Activated CD8-positive, alpha-beta T cell treated with anti-CD3 and anti-CD28 coated beads for 36 hours (primary cell): ENCODE results near the gene PACSIN1. TPM values are rescaled to one million over a fixed set of nuclear protein-coding genes. Genes with fewer than 3 reads are reported as not detected.
"Not testable (repeated sequence)": the region's sequence is repeated elsewhere in the genome, so short reads cannot be mapped to it uniquely, and the experiment has no call there.

Source experiments
- ATAC-seq: fragments of 200-7000 bp; cut with Tn5 transposase; one replicate; pipeline ENCODE4 v1.10.0; 2021; ENCODE audit warnings: mild to moderate bottlenecking, moderate library complexity
- CTCF ChIA-PET: fragments of 350-600 bp; sonication (Branson Sonifier 250); formaldehyde crosslinking; loops from one replicate; lab custom pipeline; 2021; ENCODE audit warnings: antibody characterized with exemption; lab: Charles Lee
- POLR2A ChIA-PET: fragments of 350-600 bp; sonication (Branson Sonifier 250); formaldehyde crosslinking; loops from one replicate; lab custom pipeline; 2021; ENCODE audit warnings: antibody characterized with exemption; lab: Charles Lee
- DNase-seq: peaks from one replicate; pipeline ENCODE4 v3.0.0-alpha.2; 2020
- H3K27ac Mint-ChIP-seq: one replicate; pipeline ENCODE4 v1.8.0; 2021; ENCODE audit warnings: mild to moderate bottlenecking, mixed read lengths
- H3K27me3 Mint-ChIP-seq: one replicate; pipeline ENCODE4 v1.8.0; 2021; ENCODE audit warnings: mixed read lengths
- H3K36me3 Mint-ChIP-seq: one replicate; pipeline ENCODE4 v1.8.0; 2021; ENCODE audit warnings: low read depth, mixed read lengths
- H3K4me1 Mint-ChIP-seq: one replicate; pipeline ENCODE4 v1.8.0; 2021; ENCODE audit warnings: low read depth, mixed read lengths
- H3K4me3 Mint-ChIP-seq: one replicate; pipeline ENCODE4 v1.8.0; 2021; ENCODE audit warnings: mild to moderate bottlenecking, moderate library complexity, mixed read lengths
- H3K9me3 Mint-ChIP-seq: one replicate; pipeline ENCODE4 v1.8.0; 2021; ENCODE audit warnings: mixed read lengths
- CTCF ChIP-seq: fragments of 200-600 bp; IDR thresholded peaks from one replicate; pipeline ENCODE4 v1.8.0; 2022; ENCODE audit warnings: antibody characterized with exemption, mild to moderate bottlenecking
- intact Hi-C: fragments of 100-400 bp; cut with micrococcal nuclease; formaldehyde crosslinking; loops from one replicate; pipeline ENCODE4 v1.10.0; 2022
- total RNA-seq, 2 experiments: library from RNA; stranded (reverse); gene quantifications; one replicate each; pipeline ENCODE4 v1.2.3, GENCODE V29; 2021

Gene PACSIN1
- total RNA-seq, 2 experiments from 2014 or later, result 0.47 to 0.51 TPM

- Mint-ChIP-seq H3K4me3 (no peak overlapping the region), H3K27me3 (no peaks in the 10 kb centered on the region), H3K36me3 (no peaks in the 10 kb centered on the region), H3K27ac (no peak overlapping the region), H3K9me3 (no peaks in the 10 kb centered on the region), H3K4me1 (no peaks in the 10 kb centered on the region)
- intact Hi-C loops, result no loop called here
- no peak for ATAC-seq
- POLR2A ChIA-PET, result no interaction called here
- no peak for DNase-seq
- TF ChIP-seq CTCF, result no peak
- CTCF ChIA-PET, result no interaction called here
Measured at GRCh38 chr6:34478796-34479195, 12.9 kb downstream of the PACSIN1 start.

- DNase-seq, intact Hi-C loops, H3K4me3 Mint-ChIP-seq, H3K9me3 Mint-ChIP-seq, H3K27me3 Mint-ChIP-seq, H3K36me3 Mint-ChIP-seq, POLR2A ChIA-PET, ATAC-seq: not testable (repeated sequence)
- CTCF ChIA-PET, result interaction anchor here (0.8 to 1.3 kb wide), 3 partner anchors 24 to 43 kb away, joined by 3 read pairs; no protein-coding TSS in a partner anchor
- Mint-ChIP-seq H3K4me1 (peaks cover 32% of the 10 kb centered on the region), H3K27ac (peak overlapping the region; percentile 31)
Measured at GRCh38 chr6:34483781-34484180, 17.9 kb downstream of the PACSIN1 start.

- CTCF ChIA-PET, result interaction anchor here (1.3 kb wide), 1 partner anchor 43 kb away, joined by 3 read pairs; no protein-coding TSS in a partner anchor
- Mint-ChIP-seq H3K36me3 (no peaks in the 10 kb centered on the region), H3K9me3 (no peaks in the 10 kb centered on the region), H3K4me3 (no peak overlapping the region), H3K4me1 (peaks cover 32% of the 10 kb centered on the region), H3K27ac (peak overlapping the region; percentile 31), H3K27me3 (no peaks in the 10 kb centered on the region)
- DNase-seq, result no peak
- intact Hi-C loops, result no loop called here
- no peak for TF ChIP-seq CTCF
- POLR2A ChIA-PET, result no interaction called here
- peak; percentile 27 for ATAC-seq
Measured at GRCh38 chr6:34484391-34484790, 18.5 kb downstream of the PACSIN1 start.

GRCh38 chr6:34484899-34485298 is 19.0 kb downstream of the PACSIN1 start:
- ATAC-seq (peak; percentile 98), DNase-seq (peak; percentile 92)
- H3K9me3 Mint-ChIP-seq, result no peaks in the 10 kb centered on the region
- peaks cover 32% of the 10 kb centered on the region for H3K4me1 Mint-ChIP-seq
- no peak for TF ChIP-seq CTCF
- intact Hi-C loops, result no loop called here
- CTCF ChIA-PET, result no interaction called here
- H3K27me3 Mint-ChIP-seq, result no peaks in the 10 kb centered on the region
- POLR2A ChIA-PET, result no interaction called here
- no peaks in the 10 kb centered on the region for H3K36me3 Mint-ChIP-seq
- no peak overlapping the region for H3K4me3 Mint-ChIP-seq
- peak overlapping the region; percentile 79 for H3K27ac Mint-ChIP-seq

- ChIA-PET POLR2A (no interaction called here), CTCF (no interaction called here)
- H3K36me3 Mint-ChIP-seq, result no peaks in the 10 kb centered on the region
- no peak for ATAC-seq
- TF ChIP-seq CTCF, result no peak
- H3K4me3 Mint-ChIP-seq, result no peak overlapping the region
- H3K4me1 Mint-ChIP-seq, result peaks cover 32% of the 10 kb centered on the region
- peak overlapping the region; percentile 81 for H3K27ac Mint-ChIP-seq
- intact Hi-C loops, result no loop called here
- H3K27me3 Mint-ChIP-seq, result no peaks in the 10 kb centered on the region
- no peaks in the 10 kb centered on the region for H3K9me3 Mint-ChIP-seq
- no peak for DNase-seq
Measured at GRCh38 chr6:34485321-34486060, 19.6 kb downstream of the PACSIN1 start.
